Endothelial cell of umbilical vein (primary cell): ENCODE measurements around the gene EDAR. TPM values are rescaled to one million over a fixed set of nuclear protein-coding genes. Genes with fewer than 3 reads are reported as not detected.

Source experiments
- BruUV-seq: library from RNA; stranded (reverse); fragments of 400-500 nt; replicated peaks from 2 replicates; lab custom pipeline; 2021; lab: Mats Ljungman, UMichigan
- CTCF ChIA-PET: fragments of 300-600, 350-600 bp; sonication (Branson Sonifier 250); formaldehyde crosslinking; loops from one replicate; lab custom pipeline; 2021; ENCODE audit warnings: antibody characterized with exemption, inconsistent platforms; lab: Charles Lee
- POLR2A ChIA-PET: fragments of 300-600, 350-600 bp; sonication (Branson Sonifier 250); formaldehyde crosslinking; loops from one replicate; lab custom pipeline; 2021; ENCODE audit warnings: antibody characterized with exemption, inconsistent platforms; lab: Charles Lee
- DNase-seq: peaks from one replicate; pipeline ENCODE4 v3.0.0-alpha.2; 2011; ENCODE audit warnings: low read depth, low spot score
- FAIRE-seq: peaks from 2 replicates; lab custom pipeline; 2011; peaks lifted over from hg19 to GRCh38; lab: Jason Lieb, UNC
- H2AFZ ChIP-seq: 2 replicates; pipeline ENCODE4 v1.6.0; 2012; ENCODE audit warnings: low read depth, low read length, control low read depth, inconsistent platforms
- H3K27ac ChIP-seq: 2 replicates; pipeline ENCODE4 v1.5.1; 2011; ENCODE audit warnings: low read depth, mild to moderate bottlenecking, control low read depth, low read length, moderate library complexity; ENCODE audit not compliant: insufficient read depth
- H3K27me3 ChIP-seq, 2 experiments: 2 replicates each; pipeline versions ENCODE4 v1.6.0 to v1.6.1; 2011; ENCODE audit warnings: low read length in 2 of 2, mixed read lengths in 1 of 2; ENCODE audit not compliant: control insufficient read depth in 2 of 2, insufficient read depth in 2 of 2
- H3K36me3 ChIP-seq, 2 experiments: 2 replicates in 1 of 2; 3 replicates in 1 of 2; pipeline ENCODE4 v1.5.1; 2011; ENCODE audit warnings: low read length in 2 of 2, mild to moderate bottlenecking in 1 of 2, moderate library complexity in 1 of 2; ENCODE audit not compliant: control insufficient read depth in 2 of 2, insufficient read depth in 2 of 2; ENCODE audit errors: extremely low read depth in 1 of 2
- H3K4me1 ChIP-seq: 3 replicates; pipeline ENCODE4 v1.5.1; 2011; ENCODE audit warnings: mild to moderate bottlenecking, low read length; ENCODE audit not compliant: control insufficient read depth, insufficient read depth; ENCODE audit errors: extremely low read depth
- H3K4me2 ChIP-seq: 2 replicates; pipeline ENCODE4 v1.6.1; 2011; ENCODE audit warnings: low read length, control low read depth, mixed read lengths; ENCODE audit not compliant: insufficient read depth
- H3K4me3 ChIP-seq, 3 experiments: fragments of 200-600 bp in 1 of 3; sonication (generic), shearing (Covaris generic) in 1 of 3; replicated peaks in 1 of 3; 2 replicates each; pipeline ENCODE4 v1.5.1; 2011 to 2016; ENCODE audit warnings: control low read depth in 3 of 3, low read length in 3 of 3, mild to moderate bottlenecking in 2 of 3, inconsistent platforms in 1 of 3, low read depth in 1 of 3, moderate library complexity in 1 of 3; ENCODE audit not compliant: insufficient read depth in 1 of 3
- H3K79me2 ChIP-seq: 2 replicates; pipeline ENCODE4 v1.6.0; 2012; ENCODE audit warnings: low read length, inconsistent platforms; ENCODE audit not compliant: control insufficient read depth, insufficient read depth
- H3K9ac ChIP-seq: replicated peaks from 2 replicates; pipeline ENCODE3; 2011; ENCODE audit warnings: low read length, control low read depth; ENCODE audit not compliant: insufficient read depth; ENCODE audit errors: extremely low read depth
- H3K9me1 ChIP-seq: replicated peaks from 3 replicates; pipeline ENCODE4 v1.6.0; 2011; ENCODE audit warnings: mild to moderate bottlenecking, low read length; ENCODE audit not compliant: control insufficient read depth, insufficient read depth; ENCODE audit errors: extremely low read depth
- H3K9me3 ChIP-seq: replicated peaks from 2 replicates; pipeline ENCODE4 v1.5.1; 2012; ENCODE audit warnings: low read length, inconsistent platforms; ENCODE audit not compliant: control insufficient read depth, insufficient read depth
- H4K20me1 ChIP-seq: replicated peaks from 2 replicates; pipeline ENCODE3; 2011; ENCODE audit warnings: mild to moderate bottlenecking, low read length; ENCODE audit not compliant: control insufficient read depth, insufficient read depth; ENCODE audit errors: extremely low read depth
- EZH2 ChIP-seq: IDR thresholded peaks from 2 replicates; pipeline ENCODE4 v1.6.1; 2012; ENCODE audit warnings: borderline replicate concordance, low read depth, mild to moderate bottlenecking, moderate library complexity, low read length, inconsistent platforms; ENCODE audit not compliant: severe bottlenecking
- FOS ChIP-seq: IDR thresholded peaks from 2 replicates; pipeline ENCODE4 v1.6.1; 2011; ENCODE audit warnings: mild to moderate bottlenecking, low read length, moderate library complexity, borderline replicate concordance; ENCODE audit not compliant: insufficient read depth
- GATA2 ChIP-seq: IDR thresholded peaks from 2 replicates; pipeline ENCODE4 v1.7.0; 2011; ENCODE audit warnings: low read depth, mild to moderate bottlenecking, moderate library complexity, mixed read lengths, low read length; ENCODE audit not compliant: insufficient read length, insufficient read depth
- JUN ChIP-seq: IDR thresholded peaks from 2 replicates; pipeline ENCODE4 v1.6.1; 2011; ENCODE audit warnings: borderline replicate concordance, low read depth; ENCODE audit not compliant: insufficient read length, insufficient read depth
- MYC ChIP-seq: IDR thresholded peaks from one replicate; pipeline ENCODE4 v1.6.1; 2011; ENCODE audit warnings: mild to moderate bottlenecking, low read depth, low read length
- POLR2A ChIP-seq: IDR thresholded peaks from 2 replicates; pipeline ENCODE4 v1.6.1; 2012; ENCODE audit warnings: low read depth, mild to moderate bottlenecking, control low read depth, low read length
- POLR2AphosphoS5 ChIP-seq: IDR thresholded peaks from 2 replicates; pipeline ENCODE4 v1.6.1; 2012; ENCODE audit warnings: low read depth, mild to moderate bottlenecking, control low read depth, low read length, moderate library complexity; ENCODE audit not compliant: insufficient read depth
- dilution Hi-C: fragments of 300-500 bp; cut with MboI; formaldehyde crosslinking; loops from one replicate; pipeline ENCODE4 v1.15.0; 2019; ENCODE audit warnings: low sequenced_read_pairs; ENCODE audit not compliant: extremely low pct_ligation_motif_present
- intact Hi-C: fragments of 100-400 bp; cut with micrococcal nuclease; formaldehyde crosslinking; loops from one replicate; pipeline ENCODE4 v1.10.0; 2022
- polyA plus RNA-seq, 4 experiments: library from polyadenylated mRNA; depleted of rRNA in 3 of 4; stranded (reverse) in 3 of 4; unstranded in 1 of 4; fragments of >200 nt; gene quantifications; 2 replicates each; pipeline versions ENCODE4 v1.2.1 to v1.2.3, GENCODE V29; 2011 to 2012; ENCODE audit warnings: missing spikeins in 1 of 4
- total RNA-seq: library from RNA; stranded (reverse); gene quantifications from 2 replicates; pipeline ENCODE4 v1.2.3, GENCODE V29; 2021
- TF ChIP-seq, protein P1 (sequence below): IDR thresholded peaks from 2 replicates; pipeline ENCODE4 v1.6.1; 2011; ENCODE audit not compliant: insufficient read depth, insufficient read length
- TF ChIP-seq, protein P2 (sequence below), 2 donors: IDR thresholded peaks; 1 replicate in 1 of 2; 2 replicates in 1 of 2; pipeline ENCODE4 v1.5.1; 2011; ENCODE audit warnings: low read length in 2 of 2, mild to moderate bottlenecking in 2 of 2, moderate library complexity in 2 of 2, control low read depth in 1 of 2, inconsistent platforms in 1 of 2, low read depth in 1 of 2; ENCODE audit not compliant: insufficient read depth in 1 of 2; ENCODE audit errors: extremely low read depth in 1 of 2

Gene EDAR
- total and polyA plus RNA-seq, 2 donors (not counting 3 experiments of a cell fraction or from before 2014, with no cell fraction given): not detected

- Histone ChIP-seq H3K9me3 (no peaks in the 10 kb centered on the region), H3K27ac (no peak overlapping the region), H3K4me2 (no peak overlapping the region), H3K4me1 (no peaks in the 10 kb centered on the region), H3K9ac (no peak overlapping the region), H3K79me2 (no peaks in the 10 kb centered on the region), H4K20me1 (no peaks in the 10 kb centered on the region), H3K27me3 (peaks cover 7% of the 10 kb centered on the region in 2 experiments), H3K9me1 (no peaks in the 10 kb centered on the region), H2AFZ (no peak overlapping the region), H3K4me3 (no peak overlapping the region), H3K36me3 (no peaks in the 10 kb centered on the region)
- POLR2A ChIA-PET: no interaction called here
- dilution Hi-C loops: no loop called here
- no TSS peak for BruUV-seq
- CTCF ChIA-PET: interaction anchor here (1.2 kb wide), 1 partner anchor 11 kb away, joined by 4 read pairs; no protein-coding TSS in a partner anchor
- no peak for DNase-seq
- intact Hi-C loops: no loop called here
- no peak for FAIRE-seq
- TF ChIP-seq EZH2 (no peak), MYC (no peak), FOS (no peak), POLR2A (no peak), JUN (no peak), GATA2 (no peak), POLR2AphosphoS5 (no peak)
- TF ChIP-seq, protein P1, sequence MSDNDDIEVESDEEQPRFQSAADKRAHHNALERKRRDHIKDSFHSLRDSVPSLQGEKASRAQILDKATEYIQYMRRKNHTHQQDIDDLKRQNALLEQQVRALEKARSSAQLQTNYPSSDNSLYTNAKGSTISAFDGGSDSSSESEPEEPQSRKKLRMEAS: no peak
- TF ChIP-seq, protein P2, sequence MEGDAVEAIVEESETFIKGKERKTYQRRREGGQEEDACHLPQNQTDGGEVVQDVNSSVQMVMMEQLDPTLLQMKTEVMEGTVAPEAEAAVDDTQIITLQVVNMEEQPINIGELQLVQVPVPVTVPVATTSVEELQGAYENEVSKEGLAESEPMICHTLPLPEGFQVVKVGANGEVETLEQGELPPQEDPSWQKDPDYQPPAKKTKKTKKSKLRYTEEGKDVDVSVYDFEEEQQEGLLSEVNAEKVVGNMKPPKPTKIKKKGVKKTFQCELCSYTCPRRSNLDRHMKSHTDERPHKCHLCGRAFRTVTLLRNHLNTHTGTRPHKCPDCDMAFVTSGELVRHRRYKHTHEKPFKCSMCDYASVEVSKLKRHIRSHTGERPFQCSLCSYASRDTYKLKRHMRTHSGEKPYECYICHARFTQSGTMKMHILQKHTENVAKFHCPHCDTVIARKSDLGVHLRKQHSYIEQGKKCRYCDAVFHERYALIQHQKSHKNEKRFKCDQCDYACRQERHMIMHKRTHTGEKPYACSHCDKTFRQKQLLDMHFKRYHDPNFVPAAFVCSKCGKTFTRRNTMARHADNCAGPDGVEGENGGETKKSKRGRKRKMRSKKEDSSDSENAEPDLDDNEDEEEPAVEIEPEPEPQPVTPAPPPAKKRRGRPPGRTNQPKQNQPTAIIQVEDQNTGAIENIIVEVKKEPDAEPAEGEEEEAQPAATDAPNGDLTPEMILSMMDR (IDR thresholded peaks at IDR 0.05; ENCODE audit: extremely low read depth in 1 of 2, insufficient read depth in 1 of 2, low read depth in 1 of 2, low read length in 2 of 2): no peak
These were observed 19.2 kb downstream of the EDAR start for GRCh38 chr2:108969856-108970255.
